SU-DHL-6 (cell line): ENCODE data around the gene IDNK.

Experiments used
- H2AFZ ChIP-seq: fragments of 200-600 bp; sonication (generic); 2 replicates; pipeline ENCODE4 v1.6.1; 2014; ENCODE audit warnings: low read depth, mild to moderate bottlenecking, moderate library complexity, mixed read lengths, antibody characterized with exemption, low read length; ENCODE audit not compliant: severe bottlenecking
- H3F3A ChIP-seq: fragments of 200-600 bp; shearing (Covaris generic); 2 replicates; pipeline ENCODE4 v1.6.0; 2016; ENCODE audit warnings: antibody characterized with exemption, mild to moderate bottlenecking; ENCODE audit not compliant: insufficient read depth
- H3K27ac ChIP-seq: fragments of 200-600 bp; sonication (generic); 2 replicates; pipeline ENCODE4 v1.5.1; 2016; ENCODE audit warnings: low read depth, mild to moderate bottlenecking, low read length, moderate library complexity, mixed read lengths
- H3K27me3 ChIP-seq: fragments of 200-600 bp; sonication (generic), shearing (Covaris generic); 2 replicates; pipeline ENCODE4 v1.6.0; 2014; ENCODE audit warnings: mild to moderate bottlenecking, low read length
- H3K36me3 ChIP-seq: fragments of 200-600 bp; sonication (generic); 2 replicates; pipeline ENCODE4 v1.6.1; 2014; ENCODE audit warnings: mild to moderate bottlenecking, low read length, mixed read lengths
- H3K4me2 ChIP-seq: fragments of 300-600, 200-600 bp; shearing (Covaris generic), sonication (generic); 2 replicates; pipeline ENCODE4 v1.6.0; 2014; ENCODE audit warnings: low read length, low read depth, mild to moderate bottlenecking; ENCODE audit not compliant: poor library complexity, severe bottlenecking
- H3K4me3 ChIP-seq: fragments of 200-600 bp; sonication (generic); 2 replicates; pipeline ENCODE4 v1.5.1; 2014; ENCODE audit warnings: antibody characterized with exemption, low read length, mild to moderate bottlenecking, mixed read lengths; ENCODE audit not compliant: insufficient read depth, poor library complexity, severe bottlenecking
- H3K79me2 ChIP-seq: fragments of 200-600 bp; sonication (generic); 2 replicates; pipeline ENCODE4 v1.6.1; 2014; ENCODE audit warnings: mild to moderate bottlenecking, low read length, moderate library complexity; ENCODE audit not compliant: insufficient read depth
- H3K9ac ChIP-seq: fragments of 200-600 bp; sonication (generic); 2 replicates; pipeline ENCODE4 v1.7.0; 2014; ENCODE audit warnings: mild to moderate bottlenecking, low read length
- H3K9me2 ChIP-seq: fragments of 200-600 bp; sonication (generic); replicated peaks from 2 replicates; pipeline ENCODE4 v1.6.1; 2014; ENCODE audit warnings: low read length; ENCODE audit not compliant: insufficient read depth
- H3K9me3 ChIP-seq: fragments of 200-600 bp; sonication (generic); 2 replicates; pipeline ENCODE4 v1.6.1; 2014; ENCODE audit warnings: low read length, mixed read lengths; ENCODE audit not compliant: insufficient read depth
- H4K20me1 ChIP-seq: fragments of 200-600 bp; sonication (generic); 2 replicates; pipeline ENCODE4 v1.6.1; 2014; ENCODE audit warnings: low read depth, mild to moderate bottlenecking, antibody characterized with exemption, low read length, moderate library complexity, mixed read lengths
- EZH2phosphoT487 ChIP-seq: fragments of 200-600 bp; sonication (generic), shearing (Covaris generic); conservative IDR thresholded peaks from 2 replicates; pipeline ENCODE4 v1.6.1; 2018; ENCODE audit warnings: mild to moderate bottlenecking, antibody characterized with exemption, low read length, moderate library complexity, mixed read lengths
- TF ChIP-seq, protein P1 (sequence below): fragments of 200-600 bp; sonication (generic); IDR thresholded peaks from one replicate; pipeline ENCODE4 v1.5.1; 2017; ENCODE audit warnings: antibody characterized with exemption, mild to moderate bottlenecking, low read length, moderate library complexity; ENCODE audit not compliant: insufficient read depth, poor library complexity, severe bottlenecking

IDNK gene

DNA sequence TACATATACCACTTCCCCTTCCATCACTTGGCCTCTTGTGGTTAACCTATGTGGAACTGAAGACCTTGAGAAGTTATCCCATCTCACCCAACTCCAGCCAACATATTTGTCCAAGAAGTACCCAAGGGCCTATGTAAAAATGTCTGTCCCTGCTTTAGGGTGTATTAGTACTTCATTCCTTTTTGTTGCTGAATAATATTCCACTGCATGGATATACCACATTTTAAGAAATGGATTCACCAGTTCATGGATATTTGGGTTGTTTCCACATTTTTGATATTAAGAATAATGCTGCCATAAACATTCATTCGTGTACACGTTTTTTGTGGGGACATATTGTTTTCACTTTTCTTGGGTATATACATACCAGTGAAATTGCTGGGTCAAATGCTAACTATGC, 28.6 kb downstream of the IDNK start:
- Histone ChIP-seq H3K9me3 (no peaks in the 10 kb centered on the region), H3K4me2 (no peak overlapping the region), H3F3A (no peaks in the 10 kb centered on the region), H3K4me3 (no peak overlapping the region), H2AFZ (no peak overlapping the region), H3K36me3 (peaks cover 4% of the 10 kb centered on the region; the same call in 1 of the 2 replicates), H3K9ac (no peak overlapping the region), H3K9me2 (no peaks in the 10 kb centered on the region), H3K27me3 (no peaks in the 10 kb centered on the region), H4K20me1 (no peaks in the 10 kb centered on the region), H3K27ac (no peak overlapping the region), H3K79me2 (no peaks in the 10 kb centered on the region)
- no peak for TF ChIP-seq EZH2phosphoT487
- TF ChIP-seq, protein P1, sequence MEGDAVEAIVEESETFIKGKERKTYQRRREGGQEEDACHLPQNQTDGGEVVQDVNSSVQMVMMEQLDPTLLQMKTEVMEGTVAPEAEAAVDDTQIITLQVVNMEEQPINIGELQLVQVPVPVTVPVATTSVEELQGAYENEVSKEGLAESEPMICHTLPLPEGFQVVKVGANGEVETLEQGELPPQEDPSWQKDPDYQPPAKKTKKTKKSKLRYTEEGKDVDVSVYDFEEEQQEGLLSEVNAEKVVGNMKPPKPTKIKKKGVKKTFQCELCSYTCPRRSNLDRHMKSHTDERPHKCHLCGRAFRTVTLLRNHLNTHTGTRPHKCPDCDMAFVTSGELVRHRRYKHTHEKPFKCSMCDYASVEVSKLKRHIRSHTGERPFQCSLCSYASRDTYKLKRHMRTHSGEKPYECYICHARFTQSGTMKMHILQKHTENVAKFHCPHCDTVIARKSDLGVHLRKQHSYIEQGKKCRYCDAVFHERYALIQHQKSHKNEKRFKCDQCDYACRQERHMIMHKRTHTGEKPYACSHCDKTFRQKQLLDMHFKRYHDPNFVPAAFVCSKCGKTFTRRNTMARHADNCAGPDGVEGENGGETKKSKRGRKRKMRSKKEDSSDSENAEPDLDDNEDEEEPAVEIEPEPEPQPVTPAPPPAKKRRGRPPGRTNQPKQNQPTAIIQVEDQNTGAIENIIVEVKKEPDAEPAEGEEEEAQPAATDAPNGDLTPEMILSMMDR: no peak

DNA sequence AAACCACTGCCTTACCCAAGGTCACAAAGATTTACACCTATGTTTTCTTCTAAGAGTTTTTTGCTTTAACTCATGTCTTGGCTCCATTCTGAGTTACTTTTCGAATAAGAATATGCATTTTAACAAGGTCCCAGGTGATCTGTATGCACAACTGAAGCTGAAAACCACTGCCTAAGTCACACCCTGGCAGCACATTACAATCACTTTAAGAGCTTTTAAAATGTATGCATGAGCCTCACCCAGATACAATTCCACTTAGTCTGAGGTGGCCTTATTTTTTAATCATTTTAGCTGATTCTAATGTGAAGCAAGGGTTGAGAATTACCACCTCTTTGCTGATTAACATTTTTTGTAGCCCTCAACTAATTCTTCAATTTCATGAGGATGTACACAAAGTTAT, 29.5 kb downstream of the IDNK start:
- H3K4me2 ChIP-seq: no peak overlapping the region
- H4K20me1 ChIP-seq: no peaks in the 10 kb centered on the region
- no peak overlapping the region for H2AFZ ChIP-seq
- H3K9ac ChIP-seq: no peak overlapping the region
- no peaks in the 10 kb centered on the region for H3K9me2 ChIP-seq
- H3K36me3 ChIP-seq: peaks cover 4% of the 10 kb centered on the region; the same call in 1 of the 2 replicates
- H3K27me3 ChIP-seq: no peaks in the 10 kb centered on the region
- H3K4me3 ChIP-seq: no peak overlapping the region
- H3K9me3 ChIP-seq: no peaks in the 10 kb centered on the region
- no peaks in the 10 kb centered on the region for H3F3A ChIP-seq
- H3K79me2 ChIP-seq: no peaks in the 10 kb centered on the region
- TF ChIP-seq EZH2phosphoT487: no peak
- TF ChIP-seq, protein P1: no peak
- no peak overlapping the region for H3K27ac ChIP-seq

DNA sequence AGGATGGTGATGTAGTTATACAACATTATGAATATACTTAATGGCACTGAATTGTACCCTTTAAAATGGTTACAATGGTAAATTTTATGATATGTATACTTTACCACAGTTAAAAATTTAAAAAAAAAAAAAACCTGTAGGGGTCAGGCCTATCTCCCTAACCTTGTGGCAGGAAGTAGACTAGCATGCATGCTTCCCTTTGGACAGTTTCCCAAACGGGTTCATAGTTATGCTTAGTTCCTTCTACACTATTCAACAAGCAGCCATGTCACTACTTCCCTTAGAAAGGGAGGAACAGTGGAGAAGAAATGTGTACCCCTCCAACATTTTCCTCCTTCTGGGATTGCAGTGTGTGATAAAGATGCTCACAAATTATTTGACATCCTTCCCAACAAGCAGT, 32.5 kb downstream of the IDNK start:
- no peaks in the 10 kb centered on the region for H4K20me1 ChIP-seq
- H3K9me3 ChIP-seq: no peaks in the 10 kb centered on the region
- no peak for TF ChIP-seq EZH2phosphoT487
- TF ChIP-seq, protein P1: no peak
- H3K9ac ChIP-seq: no peak overlapping the region
- H3K27me3 ChIP-seq: no peaks in the 10 kb centered on the region
- peaks cover 18% of the 10 kb centered on the region; the same call in 1 of the 2 replicates for H3K36me3 ChIP-seq
- H3K9me2 ChIP-seq: no peaks in the 10 kb centered on the region
- no peak overlapping the region for H2AFZ ChIP-seq
- H3F3A ChIP-seq: no peaks in the 10 kb centered on the region
- H3K27ac ChIP-seq: no peak overlapping the region
- no peak overlapping the region for H3K4me2 ChIP-seq
- no peaks in the 10 kb centered on the region for H3K79me2 ChIP-seq
- no peak overlapping the region for H3K4me3 ChIP-seq
